SK-N-MC (cell line): ENCODE data around the gene ADRB1.

Experiments used
- EZH2 ChIP-seq: fragments of 200-600 bp; sonication (generic); IDR thresholded peaks from one replicate; pipeline ENCODE4 v1.6.1; 2017; ENCODE audit warnings: antibody characterized with exemption
- POLR2AphosphoS5 ChIP-seq: IDR thresholded peaks from 2 replicates; pipeline ENCODE4 v1.6.1; 2012; ENCODE audit warnings: mild to moderate bottlenecking, low read depth, low read length, borderline replicate concordance

DNA sequence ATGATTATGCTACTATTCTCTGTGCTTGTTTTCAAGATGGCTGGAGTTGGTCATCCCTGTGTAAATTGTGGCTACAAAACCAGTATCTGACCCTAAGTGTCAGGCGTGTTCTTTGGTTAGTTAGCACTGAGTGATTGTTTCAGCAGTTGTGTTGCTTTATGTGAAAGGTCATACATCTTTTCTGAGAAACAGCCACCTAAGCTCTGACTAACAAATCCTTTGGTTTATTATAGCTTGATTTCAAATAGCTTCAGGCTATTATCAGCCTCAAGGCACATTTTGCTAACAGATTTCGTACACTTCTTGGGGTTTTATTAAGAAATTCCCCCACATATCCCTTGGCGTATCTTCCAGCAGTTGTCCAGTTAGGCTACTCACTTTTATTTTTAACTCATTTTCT is 4.8 kb upstream of the ADRB1 start:
- TF ChIP-seq EZH2 (no peak), POLR2AphosphoS5 (no peak)
